Measurements from ENCODE around the gene FCHSD2.
"Not testable (repeated sequence)": the region's sequence is repeated elsewhere in the genome, so short reads cannot be mapped to it uniquely, and the experiment has no call there.

FCHSD2 gene

DNA sequence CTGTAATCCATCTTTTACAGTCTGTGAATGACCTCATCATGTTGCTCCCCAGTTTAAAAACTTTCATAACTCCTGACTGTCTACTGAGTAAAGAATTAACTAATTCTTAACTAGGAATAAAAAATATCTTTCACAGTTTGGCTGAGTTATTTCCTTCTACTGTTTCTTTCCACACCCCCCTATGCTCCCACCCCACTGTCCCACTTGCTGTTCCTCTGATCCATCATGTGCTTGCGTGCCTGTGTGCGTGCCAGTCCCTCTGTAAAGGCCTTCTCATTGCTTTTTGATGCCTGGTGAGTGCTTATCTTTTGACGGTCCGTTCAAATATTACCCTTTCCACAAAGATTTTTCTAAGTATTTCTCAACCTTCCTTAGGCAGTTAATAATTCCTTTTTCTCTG is 272.3 kb downstream of the FCHSD2 start:
- no peak for DNase-seq (ENCODE audit: low spot score)

DNA sequence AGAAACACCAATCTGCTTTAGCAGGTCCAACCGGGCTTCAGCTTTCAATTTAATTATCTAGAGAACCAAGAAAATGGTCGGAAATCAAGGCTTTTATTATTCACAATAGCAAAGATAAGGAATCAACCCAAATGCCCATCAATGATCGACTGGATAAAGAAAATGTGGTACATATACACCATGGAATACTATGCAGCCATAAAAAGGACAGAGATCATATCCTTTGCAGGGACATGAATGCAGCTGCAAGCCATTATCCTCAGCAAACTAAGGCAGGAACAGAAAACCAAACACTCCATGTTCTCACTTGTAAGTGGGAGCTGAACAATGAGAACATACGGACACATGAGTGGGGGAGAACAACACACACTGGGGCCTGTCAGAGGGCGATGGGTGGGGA is 274.1 kb downstream of the FCHSD2 start:
- no peak for DNase-seq (ENCODE audit: low spot score)

DNA sequence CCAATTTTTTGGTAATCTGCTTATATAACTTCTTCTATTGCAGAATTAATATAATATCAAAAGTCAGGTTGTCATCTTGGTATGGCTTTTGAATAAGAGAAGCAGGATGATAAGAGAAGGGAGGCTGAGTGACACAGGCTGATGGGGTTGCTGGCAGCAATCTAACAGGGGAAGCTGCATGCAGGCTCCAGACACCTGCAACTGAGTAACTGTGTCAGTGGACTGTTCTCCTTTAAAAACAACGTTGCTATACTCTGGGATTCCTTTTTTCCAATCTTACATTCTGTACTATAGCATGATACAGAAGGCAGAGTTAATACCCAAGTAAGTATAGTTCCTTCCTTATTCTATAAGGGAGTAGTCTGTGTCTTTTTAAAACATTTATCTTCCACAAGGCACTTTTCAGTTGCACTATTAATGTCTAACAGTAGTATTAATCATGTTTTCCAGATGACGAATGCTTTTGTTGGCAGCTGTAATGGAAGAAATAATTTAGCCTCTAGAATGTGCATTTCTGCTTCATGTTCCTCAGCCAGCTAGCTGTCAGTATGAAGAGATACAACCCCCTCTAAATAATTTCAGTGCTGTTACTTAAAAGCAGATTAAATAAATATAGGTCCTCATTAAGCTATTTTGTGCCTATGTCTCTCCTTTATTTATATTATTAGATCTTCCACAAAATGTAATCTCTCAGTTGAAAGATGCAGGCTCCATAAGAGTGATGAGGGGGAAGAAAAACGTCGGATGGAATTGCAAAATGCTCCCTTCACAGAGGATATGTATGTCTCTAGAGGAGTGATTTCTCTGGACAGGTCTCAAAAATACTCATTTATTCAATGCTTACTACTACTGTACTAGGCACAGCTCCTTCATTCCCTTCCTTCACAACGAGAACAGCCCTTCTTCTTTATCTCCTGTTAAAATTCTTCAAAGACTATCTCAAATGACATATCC is 277.1 kb downstream of the FCHSD2 start:
- no peak for DNase-seq (ENCODE audit: low spot score)

DNA sequence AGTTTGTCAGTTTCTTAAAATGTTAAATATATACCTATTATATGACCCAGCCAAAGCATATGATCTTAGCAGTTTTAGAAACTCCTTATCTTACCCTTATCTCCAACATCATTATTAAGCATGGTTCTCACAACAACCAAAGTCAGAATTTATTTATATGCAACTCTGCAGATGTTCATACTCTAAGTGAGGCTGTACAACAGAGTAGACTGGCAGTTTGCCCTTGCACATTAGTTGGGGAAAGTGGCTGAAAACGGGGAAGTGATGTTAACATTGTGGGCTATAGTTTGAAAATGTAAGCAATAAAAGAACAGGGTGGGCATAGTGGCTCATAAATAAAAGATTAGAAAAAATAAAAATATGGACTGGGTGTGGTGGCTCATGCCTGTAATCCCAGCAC is 278.2 kb downstream of the FCHSD2 start:
- no peak for DNase-seq (ENCODE audit: low spot score)

DNA sequence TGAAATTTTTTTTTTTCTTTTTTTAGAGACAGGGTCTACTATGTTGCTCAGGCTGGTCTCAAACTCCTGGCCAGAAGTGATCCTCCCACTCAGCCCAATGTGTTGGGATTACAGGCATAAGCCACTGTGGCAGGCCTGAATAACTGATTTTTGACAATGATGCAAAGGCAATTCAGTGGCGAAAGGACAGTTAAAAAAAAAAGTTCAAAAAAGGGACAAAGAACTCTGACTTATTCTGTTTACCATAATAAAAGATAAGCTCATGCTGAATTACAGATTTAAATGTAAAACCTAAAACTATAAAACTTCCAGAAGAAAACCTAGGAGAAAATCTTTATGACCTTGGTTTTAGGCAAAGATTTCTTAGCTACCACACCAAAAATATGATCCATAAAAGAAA is 279.0 kb downstream of the FCHSD2 start:
- DNase-seq (ENCODE audit: low spot score): no peak

DNA sequence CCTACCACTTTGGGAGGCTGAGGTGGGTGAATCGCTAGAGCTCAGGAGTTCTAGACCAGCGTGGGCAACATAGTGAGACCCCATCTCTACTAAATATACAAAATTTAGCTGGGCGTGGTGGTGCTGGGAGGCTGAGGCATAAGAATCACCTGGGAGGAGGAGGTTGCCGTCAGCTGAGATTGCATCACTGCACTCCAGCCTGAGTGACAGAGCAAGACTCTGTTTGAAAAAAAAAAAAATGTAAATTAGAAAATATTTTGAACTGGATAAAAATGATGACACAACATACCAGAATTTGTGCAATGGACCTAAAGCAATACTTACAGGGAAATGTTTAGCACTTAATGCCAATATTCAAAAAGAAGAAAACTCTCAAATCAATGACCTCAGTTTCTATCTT is 281.5 kb downstream of the FCHSD2 start:
- DNase-seq (ENCODE audit: low spot score): no peak

DNA sequence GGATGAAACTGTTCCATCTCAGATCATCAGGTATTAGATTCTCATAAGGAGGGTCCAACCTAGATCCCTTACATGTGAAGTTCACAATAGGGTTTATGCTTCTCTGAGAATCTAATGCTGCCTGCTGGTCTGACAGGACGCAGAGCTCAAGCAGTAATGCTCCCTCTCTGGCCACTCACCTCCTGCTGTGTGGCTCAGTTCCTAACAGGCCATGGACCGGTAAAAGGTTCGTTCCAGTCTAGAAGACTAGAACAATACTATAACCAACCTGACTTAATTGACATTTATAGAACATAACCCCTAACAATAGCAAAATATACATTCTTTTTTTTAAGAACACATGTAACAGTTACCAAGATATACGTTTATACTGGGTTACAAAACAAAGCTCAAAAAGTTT is 282.1 kb downstream of the FCHSD2 start:
- DNase-seq (ENCODE audit: low spot score): no peak

DNA sequence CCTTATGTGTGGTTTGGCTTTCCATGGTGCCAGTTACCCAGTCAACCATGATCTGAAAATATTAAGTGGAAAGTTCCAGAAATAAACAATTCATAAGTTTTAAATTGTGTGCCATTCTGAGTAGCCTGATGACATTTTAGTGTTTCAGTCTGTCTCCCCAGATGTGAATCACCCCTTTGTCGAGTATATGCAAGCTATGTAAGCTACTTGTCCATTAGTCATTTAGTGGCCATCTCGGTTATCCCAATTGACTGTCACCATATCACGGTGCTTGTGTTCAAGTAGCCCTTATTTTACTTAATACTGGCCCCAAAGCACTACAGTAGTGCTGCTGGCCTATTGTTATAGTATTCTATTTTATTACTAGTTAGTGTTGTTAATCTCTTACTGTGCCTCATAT is 283.0 kb downstream of the FCHSD2 start:
- DNase-seq (ENCODE audit: low spot score): no peak

DNA sequence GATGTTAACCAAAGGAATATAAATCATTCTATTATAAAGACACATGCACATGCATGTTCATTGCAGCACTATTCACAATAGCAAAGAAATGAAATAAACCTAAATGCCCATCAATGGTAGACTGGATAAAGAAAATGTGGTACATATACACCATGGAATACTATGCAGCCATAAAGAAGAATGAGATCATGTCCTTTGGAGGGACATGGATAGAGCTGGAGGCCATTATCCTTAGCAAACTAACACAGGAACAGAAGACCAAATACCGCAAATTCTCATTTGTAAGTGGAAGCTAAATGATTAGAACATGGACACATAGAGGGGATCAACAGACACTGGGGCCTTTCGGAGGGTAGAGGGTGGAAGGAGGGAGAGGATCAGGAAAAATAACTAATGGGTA is 283.9 kb downstream of the FCHSD2 start:
- not testable (repeated sequence) for DNase-seq (ENCODE audit: low spot score)

DNA sequence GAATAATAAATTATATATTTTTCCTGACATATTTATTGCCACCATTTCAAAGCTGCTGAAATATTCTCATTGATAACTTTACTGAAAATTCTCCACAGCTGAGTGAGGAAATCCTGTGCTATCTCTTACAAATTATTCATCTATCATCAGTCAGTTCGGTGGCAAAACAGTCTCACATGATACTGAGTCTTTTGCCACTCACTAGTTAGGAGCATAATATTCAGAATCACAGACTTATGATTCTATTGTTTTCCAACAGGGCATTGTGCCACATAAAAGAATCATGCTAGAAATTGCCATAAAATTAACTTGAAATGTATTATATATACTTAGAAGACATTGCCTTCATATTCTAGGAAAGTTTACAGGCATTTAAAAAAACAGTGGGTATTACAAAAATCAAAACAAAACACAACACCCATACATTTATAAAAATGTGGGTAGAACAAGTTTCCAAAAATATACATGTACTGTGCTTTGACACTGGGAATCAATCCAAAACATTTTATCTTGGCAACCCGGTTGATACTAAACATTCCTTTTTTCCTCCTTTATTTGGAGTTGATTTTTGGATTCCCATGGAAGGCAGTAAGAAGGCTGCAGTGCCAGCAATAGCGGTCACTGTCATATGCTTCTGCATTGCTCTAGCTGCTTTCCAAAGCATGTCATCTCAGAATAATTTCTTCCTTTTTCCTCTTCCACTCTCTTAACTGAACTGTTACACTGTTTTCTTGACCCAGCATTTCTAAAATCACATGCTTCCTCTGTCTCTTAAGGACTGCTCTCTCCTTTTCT is 285.4 kb downstream of the FCHSD2 start:
- no peak for DNase-seq (ENCODE audit: low spot score)

DNA sequence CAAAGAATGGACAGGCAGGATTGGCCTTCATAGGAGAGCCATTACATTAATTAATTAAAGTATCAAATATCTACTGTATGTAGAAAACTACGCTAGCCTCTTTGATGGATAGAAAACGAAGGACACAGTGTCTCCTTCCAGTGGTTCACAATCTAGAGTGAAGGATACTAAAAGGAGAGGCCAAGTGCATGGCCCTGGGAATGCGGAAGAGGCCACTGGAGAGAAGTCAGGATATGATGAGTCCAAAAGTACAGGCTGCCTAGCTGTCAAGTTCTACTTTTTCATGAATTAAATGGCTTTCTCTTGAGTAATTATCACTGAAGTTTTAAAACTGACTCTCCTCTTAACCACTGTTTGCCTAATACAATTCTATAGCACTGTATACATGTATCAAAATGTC is 286.1 kb downstream of the FCHSD2 start:
- no peak for DNase-seq (ENCODE audit: low spot score)

DNA sequence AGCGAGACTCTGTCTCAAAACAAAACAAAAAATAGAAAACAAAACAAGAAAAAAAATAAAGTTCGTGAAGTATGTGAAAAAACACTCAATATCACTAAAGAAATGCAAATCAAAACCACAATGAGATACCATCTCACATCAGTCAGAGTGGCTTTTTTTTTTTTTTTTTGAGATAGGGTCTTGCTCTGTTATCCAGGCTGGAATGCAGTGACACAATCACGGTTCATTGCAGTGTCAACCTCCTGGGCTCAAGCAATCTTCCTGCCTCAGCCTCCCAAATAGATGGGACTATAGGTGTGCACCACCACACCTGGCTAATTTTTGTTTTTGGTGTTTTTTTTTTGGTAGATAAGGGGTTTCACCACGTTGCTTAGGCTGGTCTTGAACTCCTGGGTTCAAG is 290.4 kb downstream of the FCHSD2 start:
- DNase-seq (ENCODE audit: low spot score): no peak

DNA sequence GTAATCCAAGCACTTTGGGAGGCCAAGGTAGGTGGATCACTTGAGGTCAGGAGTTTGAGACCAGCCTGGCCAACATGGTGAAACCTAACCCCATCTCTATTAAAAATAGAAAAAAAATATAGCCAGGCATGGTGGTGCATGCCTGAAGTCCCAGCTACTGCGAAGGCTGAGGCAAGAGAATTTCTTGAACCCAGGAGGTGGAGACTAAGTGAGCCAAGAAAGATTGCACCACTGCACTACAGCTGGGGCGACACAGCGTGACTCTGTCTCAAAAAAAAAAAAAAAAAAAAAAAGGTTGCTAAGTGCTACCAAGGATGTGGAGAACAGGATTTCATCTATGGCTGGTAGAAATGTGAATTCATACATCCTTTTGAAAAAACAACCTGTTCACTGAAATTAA is 291.3 kb downstream of the FCHSD2 start:
- no peak for DNase-seq (ENCODE audit: low spot score)

DNA sequence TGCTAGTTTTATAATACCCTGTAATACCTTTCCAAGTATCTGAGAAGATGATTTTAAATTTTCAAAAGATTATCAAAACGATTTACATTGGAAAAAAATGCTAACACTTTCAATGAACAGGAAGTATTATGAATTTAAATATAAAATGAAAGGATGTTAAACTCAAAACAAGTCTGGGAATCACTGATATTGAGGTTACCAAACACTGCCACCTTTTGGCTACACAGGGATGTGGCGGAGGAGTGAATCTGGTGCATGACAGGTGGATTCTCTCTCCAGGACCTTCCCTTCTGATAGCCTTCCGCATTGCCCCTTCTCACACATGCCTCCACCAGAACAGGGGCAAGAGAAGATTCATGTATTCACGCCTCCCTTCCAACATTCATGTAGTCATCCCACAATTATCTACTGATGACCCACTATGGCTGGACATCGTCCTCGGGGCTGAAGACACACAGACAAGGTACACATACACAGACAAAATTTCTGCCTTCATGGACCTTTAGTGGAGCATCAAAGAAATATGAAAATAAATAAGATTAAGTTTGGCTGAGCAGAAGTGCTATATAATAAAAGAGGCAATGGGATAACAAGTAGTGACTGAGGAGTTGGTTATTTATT is 293.2 kb downstream of the FCHSD2 start:
- DNase-seq (ENCODE audit: low spot score): peak; percentile 62

DNA sequence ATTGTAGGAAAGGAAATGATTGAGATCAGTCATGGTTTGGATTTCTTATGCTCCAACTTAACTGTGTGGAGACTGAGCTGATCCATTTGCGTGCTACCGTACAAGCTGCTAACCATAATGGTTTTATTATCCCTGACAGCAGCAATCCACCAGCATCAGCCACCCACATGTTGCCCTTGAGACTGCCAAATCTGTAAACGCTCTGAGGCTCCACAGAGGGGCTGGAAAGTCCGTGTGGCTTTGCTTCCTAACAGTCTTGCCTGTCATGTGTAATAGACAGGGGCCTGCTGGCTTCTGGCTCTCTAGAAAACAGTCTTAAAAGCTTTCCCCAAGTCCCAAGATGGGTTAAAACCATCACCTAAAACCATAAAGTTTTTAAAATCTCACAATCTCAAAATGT is 297.8 kb downstream of the FCHSD2 start:
- no peak for DNase-seq (ENCODE audit: low spot score)

DNA sequence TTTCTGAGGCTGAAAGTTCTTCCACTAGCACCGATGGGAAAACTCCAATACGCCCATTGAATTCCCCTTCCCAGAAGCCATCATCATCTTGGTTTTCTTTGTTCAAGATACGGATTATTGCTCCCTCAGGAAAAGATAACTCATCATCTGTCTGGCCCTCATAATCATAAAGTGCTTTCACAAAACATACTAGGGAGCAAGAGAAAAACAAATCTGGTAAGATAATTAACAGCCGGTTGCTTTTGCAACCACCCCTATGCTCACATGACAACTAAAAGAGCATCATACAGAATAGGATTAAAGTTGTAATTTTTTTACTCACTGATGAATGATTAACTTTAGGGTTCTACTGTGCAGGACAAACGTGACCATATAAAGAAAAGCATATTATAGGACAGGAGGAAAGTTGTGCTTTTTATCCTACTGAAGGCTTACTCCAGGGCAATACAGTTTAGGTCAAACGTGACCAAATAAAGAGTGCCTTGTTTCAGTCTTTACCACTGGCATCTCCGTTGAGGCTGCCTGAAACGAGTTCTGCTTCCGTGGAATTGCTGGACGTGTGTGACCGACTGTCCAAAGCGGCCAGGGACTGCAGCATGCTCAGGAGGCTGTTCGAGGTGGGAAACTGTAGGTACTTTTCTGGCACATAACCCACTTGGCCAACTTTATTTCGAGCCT is 299.3 kb downstream of the FCHSD2 start:
- DNase-seq (ENCODE audit: low spot score): no peak

DNA sequence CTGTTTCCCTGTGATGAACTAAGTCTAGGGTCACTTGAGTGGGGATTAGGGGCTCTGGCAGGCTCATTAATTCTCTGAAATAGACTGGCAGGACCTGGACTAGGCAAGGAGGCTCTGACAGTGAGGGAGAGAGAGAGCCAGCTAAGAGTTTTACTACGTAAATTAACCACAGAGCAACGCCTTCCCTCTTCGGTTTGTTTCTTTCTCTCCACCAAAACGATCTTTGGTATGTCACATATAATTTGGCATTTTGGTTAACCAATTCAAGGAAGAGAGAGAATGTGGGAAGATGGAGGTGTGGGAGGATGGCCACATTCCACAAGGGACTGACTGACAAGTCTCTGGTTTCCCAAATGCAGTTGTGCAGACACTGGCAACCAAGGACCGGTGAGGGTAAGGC is 300.0 kb downstream of the FCHSD2 start:
- DNase-seq (ENCODE audit: low spot score): no peak

DNA sequence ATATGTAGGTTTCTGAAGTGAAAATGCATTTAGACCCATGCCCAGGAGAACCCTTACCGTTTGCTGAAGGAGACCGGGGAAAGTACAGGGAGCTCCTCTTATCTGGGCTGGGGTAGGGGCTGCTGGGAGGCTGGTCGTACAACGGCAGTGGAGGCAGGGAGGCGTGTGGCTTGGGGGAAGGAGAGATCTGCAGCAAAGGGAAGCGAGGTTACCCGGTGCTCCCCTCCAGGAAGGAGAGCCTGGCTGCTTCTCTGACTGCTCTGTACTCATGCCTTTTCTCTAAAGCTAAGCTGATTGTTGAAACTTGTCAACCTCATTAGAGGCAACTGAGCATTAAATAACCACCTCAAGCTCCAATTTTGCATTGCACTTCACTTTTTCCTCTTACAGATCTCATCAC is 300.7 kb downstream of the FCHSD2 start:
- no peak for DNase-seq (ENCODE audit: low spot score)

DNA sequence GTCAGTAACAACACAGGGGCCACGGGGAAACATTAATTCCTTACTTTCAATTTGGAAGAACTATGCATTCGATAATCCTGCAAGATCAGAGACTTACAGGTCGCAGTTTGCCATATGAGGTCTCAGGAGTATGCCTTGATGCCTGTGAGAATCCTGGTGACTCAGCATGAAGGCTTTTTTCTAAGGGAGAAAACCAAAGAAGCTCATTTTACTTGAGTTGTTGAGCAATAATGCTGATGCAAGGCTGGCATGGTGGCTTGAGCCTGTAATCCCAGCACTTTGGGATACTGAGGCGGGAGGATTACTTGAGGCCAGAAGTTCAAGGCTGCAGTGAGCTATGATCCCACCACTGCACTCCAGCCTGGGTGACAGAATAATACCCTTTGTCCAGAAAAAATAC is 301.3 kb downstream of the FCHSD2 start:
- DNase-seq (ENCODE audit: low spot score): no peak

DNA sequence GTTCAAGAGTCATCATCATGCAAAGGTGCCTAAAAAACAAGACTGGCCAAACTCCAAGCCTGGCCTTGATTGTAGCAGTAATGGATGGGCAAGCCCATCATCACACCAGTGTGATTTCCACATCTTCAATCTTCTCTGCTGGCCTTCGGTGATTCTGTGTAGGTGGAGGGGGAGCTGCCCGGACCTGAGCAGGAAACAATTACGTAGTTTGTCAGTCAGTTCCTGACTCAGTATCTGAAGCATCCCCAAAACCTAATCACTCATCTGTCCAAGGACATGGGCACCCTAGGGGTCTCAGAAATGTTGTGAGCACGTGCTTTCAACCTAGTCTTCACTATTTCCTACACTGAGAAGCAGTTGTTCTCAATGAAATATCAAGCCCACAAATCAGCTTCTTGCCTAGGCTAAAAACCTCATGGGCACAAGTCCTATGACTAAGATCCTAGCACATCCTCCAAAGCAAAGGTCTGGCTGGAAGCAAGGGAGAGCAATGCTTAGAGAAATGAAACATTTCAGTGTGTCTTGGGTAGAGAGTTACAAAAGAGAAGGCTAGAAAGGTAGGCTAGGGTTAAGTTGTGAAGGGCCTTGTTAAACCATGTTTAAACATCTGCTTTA is 303.3 kb downstream of the FCHSD2 start:
- no peak for DNase-seq (ENCODE audit: low spot score)

DNA sequence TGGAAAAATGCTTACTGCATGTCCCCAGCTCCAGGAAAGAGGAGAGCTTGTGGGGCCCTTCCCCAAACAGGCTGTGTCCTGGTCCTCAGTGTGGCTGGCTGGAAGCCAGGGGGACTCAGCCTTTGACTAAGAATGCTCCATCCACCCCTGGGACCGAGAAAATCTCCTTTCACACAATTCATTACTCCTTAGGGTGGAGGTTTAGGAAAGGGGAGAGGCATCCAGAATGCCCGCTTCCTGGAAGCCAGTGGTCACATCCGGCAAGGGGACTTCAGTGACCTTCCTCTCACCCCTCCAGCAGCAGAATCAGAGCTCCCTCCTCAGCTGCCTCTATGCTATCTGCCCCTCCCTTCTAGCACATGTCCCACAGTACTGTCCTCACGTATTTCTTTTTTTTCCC is 306.0 kb downstream of the FCHSD2 start:
- DNase-seq (ENCODE audit: low spot score): no peak

DNA sequence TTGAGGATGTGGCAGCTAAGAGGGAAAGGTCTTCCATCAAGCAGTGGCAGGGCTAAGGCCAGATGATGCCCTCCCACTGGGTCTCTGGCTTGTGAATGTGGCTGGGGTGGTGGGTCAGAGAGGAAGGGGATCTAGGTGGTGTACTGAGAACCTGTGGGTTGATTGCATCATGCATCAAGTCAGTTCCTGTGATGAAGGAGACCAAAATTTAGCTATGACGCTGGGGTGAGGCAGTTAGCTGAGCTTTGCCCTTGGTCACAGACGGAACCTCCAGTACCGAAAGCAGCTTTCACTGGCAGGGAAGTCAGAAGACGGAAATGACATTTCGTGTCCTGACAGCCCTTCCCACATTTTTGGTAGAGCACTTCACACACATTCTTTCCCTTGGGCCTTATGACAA is 307.2 kb downstream of the FCHSD2 start:
- DNase-seq (ENCODE audit: low spot score): no peak
